SK-N-SH treated with all-trans-retinoic acid at 6 μM for 48 hours (cell line): Measurements from ENCODE around the gene GNAQ.

Experiments
- ATAC-seq: fragments of 200-7000 bp; cut with Tn5 transposase; 3 replicates; pipeline ENCODE4 v1.9.1; 2020; ENCODE audit warnings: mild to moderate bottlenecking, moderate library complexity
- ARNTL ChIP-seq: fragments of 450-650 bp; formaldehyde crosslinking; IDR thresholded peaks from 2 replicates; pipeline ENCODE4 v1.5.0; 2020; ENCODE audit warnings: low read depth, mild to moderate bottlenecking, moderate library complexity, borderline replicate concordance
- BACH2 ChIP-seq: fragments of 250-450 bp; sonication (Bioruptor Pico); IDR thresholded peaks from 2 replicates; pipeline ENCODE4 v1.9.0; 2021; ENCODE audit warnings: mild to moderate bottlenecking, borderline replicate concordance
- CREB5 ChIP-seq: fragments of 250-450 bp; sonication (Bioruptor Pico); IDR thresholded peaks from 2 replicates; pipeline ENCODE4 v1.5.1; 2020; ENCODE audit warnings: low read depth, mild to moderate bottlenecking, moderate library complexity
- CSDC2 ChIP-seq: fragments of 250-450 bp; sonication (Bioruptor Pico); IDR thresholded peaks from 2 replicates; pipeline ENCODE4 v1.5.0; 2020; ENCODE audit warnings: mild to moderate bottlenecking, moderate library complexity
- CSRNP3 ChIP-seq: fragments of 250-450 bp; sonication (Bioruptor Pico); IDR thresholded peaks from 2 replicates; pipeline ENCODE4 v1.5.1; 2021; ENCODE audit warnings: mild to moderate bottlenecking, moderate library complexity
- ISL1 ChIP-seq: fragments of 250-450 bp; sonication (Bioruptor Pico); IDR thresholded peaks from 2 replicates; pipeline ENCODE4 v2.1.2; 2022; ENCODE audit warnings: mild to moderate bottlenecking, moderate library complexity
- OSR1 ChIP-seq: fragments of 250-450 bp; sonication (Bioruptor Pico); IDR thresholded peaks from 2 replicates; pipeline ENCODE4 v1.8.0; 2022; ENCODE audit warnings: moderate library complexity, mild to moderate bottlenecking, inconsistent platforms
- PPARA ChIP-seq: fragments of 250-450 bp; sonication (Bioruptor Pico); IDR thresholded peaks from 2 replicates; pipeline ENCODE4 v1.5.0; 2020; ENCODE audit warnings: mild to moderate bottlenecking, borderline replicate concordance
- SNAI2 ChIP-seq: fragments of 250-450 bp; sonication (Bioruptor Pico); IDR thresholded peaks from 2 replicates; pipeline ENCODE4 v1.5.0; 2020; ENCODE audit warnings: mild to moderate bottlenecking, moderate library complexity
- TCF4 ChIP-seq: fragments of 250-450 bp; sonication (Bioruptor Pico); IDR thresholded peaks from 2 replicates; pipeline ENCODE4 v1.8.0; 2021; ENCODE audit warnings: mild to moderate bottlenecking, moderate library complexity, borderline replicate concordance
- TOX ChIP-seq: fragments of 250-450 bp; sonication (Bioruptor Pico); IDR thresholded peaks from 2 replicates; pipeline ENCODE4 v1.8.0; 2021; ENCODE audit warnings: mild to moderate bottlenecking, moderate library complexity, borderline replicate concordance
- TSHZ2 ChIP-seq: fragments of 250-450 bp; sonication (Bioruptor Pico); IDR thresholded peaks from 2 replicates; pipeline ENCODE4 v1.5.0; 2020; ENCODE audit warnings: mild to moderate bottlenecking, moderate library complexity
- ZC3H10 ChIP-seq: fragments of 250-450 bp; sonication (Bioruptor Pico); IDR thresholded peaks from 2 replicates; pipeline ENCODE4 v1.5.1; 2021; ENCODE audit warnings: mild to moderate bottlenecking, moderate library complexity
- ZFP3 ChIP-seq: fragments of 250-450 bp; sonication (Bioruptor Pico); IDR thresholded peaks from 2 replicates; pipeline ENCODE4 v1.5.0; 2020; ENCODE audit warnings: mild to moderate bottlenecking, moderate library complexity
- ZFP30 ChIP-seq: fragments of 450-650 bp; formaldehyde crosslinking; IDR thresholded peaks from 2 replicates; pipeline ENCODE4 v1.5.0; 2022; ENCODE audit warnings: mild to moderate bottlenecking, moderate library complexity
- ZNF565 ChIP-seq: fragments of 450-650 bp; formaldehyde crosslinking; conservative IDR thresholded peaks from 2 replicates; pipeline ENCODE4 v1.5.0; 2020; ENCODE audit warnings: low read depth, mild to moderate bottlenecking, moderate library complexity
- ZNF70 ChIP-seq: fragments of 450-650 bp; formaldehyde crosslinking; IDR thresholded peaks from 2 replicates; pipeline ENCODE4 v1.5.0; 2020; ENCODE audit warnings: mild to moderate bottlenecking, moderate library complexity
- ZNF8 ChIP-seq: fragments of 450-650 bp; formaldehyde crosslinking; IDR thresholded peaks from 2 replicates; pipeline ENCODE4 v1.5.0; 2020; ENCODE audit warnings: mild to moderate bottlenecking, moderate library complexity
- TF ChIP-seq, protein P1 (sequence below): fragments of 250-450 bp; sonication (Bioruptor Pico); IDR thresholded peaks from 2 replicates; pipeline ENCODE4 v1.8.0; 2020; ENCODE audit warnings: mild to moderate bottlenecking, moderate library complexity, borderline replicate concordance
- TF ChIP-seq, protein P2 (sequence below): fragments of 250-450 bp; sonication (Bioruptor Pico); IDR thresholded peaks from 2 replicates; pipeline ENCODE4 v1.8.0; 2021; ENCODE audit warnings: low read depth, mild to moderate bottlenecking, moderate library complexity, borderline replicate concordance

Gene GNAQ

GRCh38 chr9:77912895-77913693, 118.5 kb downstream of the GNAQ start:
- TF ChIP-seq ZNF8 (CRISPR knock-in tag) (no peak), ZC3H10 (CRISPR knock-in tag) (no peak), ISL1 (CRISPR knock-in tag) (no peak), ARNTL (CRISPR knock-in tag) (no peak), CSDC2 (no peak), SNAI2 (CRISPR knock-in tag) (no peak), BACH2 (CRISPR knock-in tag) (no peak), ZNF565 (CRISPR knock-in tag) (no peak), ZNF70 (CRISPR knock-in tag) (no peak), OSR1 (CRISPR knock-in tag) (no peak), ZFP3 (CRISPR knock-in tag) (no peak), PPARA (CRISPR knock-in tag) (no peak), CSRNP3 (CRISPR knock-in tag) (no peak), TCF4 (CRISPR knock-in tag) (no peak)
- TF ChIP-seq, protein P1, sequence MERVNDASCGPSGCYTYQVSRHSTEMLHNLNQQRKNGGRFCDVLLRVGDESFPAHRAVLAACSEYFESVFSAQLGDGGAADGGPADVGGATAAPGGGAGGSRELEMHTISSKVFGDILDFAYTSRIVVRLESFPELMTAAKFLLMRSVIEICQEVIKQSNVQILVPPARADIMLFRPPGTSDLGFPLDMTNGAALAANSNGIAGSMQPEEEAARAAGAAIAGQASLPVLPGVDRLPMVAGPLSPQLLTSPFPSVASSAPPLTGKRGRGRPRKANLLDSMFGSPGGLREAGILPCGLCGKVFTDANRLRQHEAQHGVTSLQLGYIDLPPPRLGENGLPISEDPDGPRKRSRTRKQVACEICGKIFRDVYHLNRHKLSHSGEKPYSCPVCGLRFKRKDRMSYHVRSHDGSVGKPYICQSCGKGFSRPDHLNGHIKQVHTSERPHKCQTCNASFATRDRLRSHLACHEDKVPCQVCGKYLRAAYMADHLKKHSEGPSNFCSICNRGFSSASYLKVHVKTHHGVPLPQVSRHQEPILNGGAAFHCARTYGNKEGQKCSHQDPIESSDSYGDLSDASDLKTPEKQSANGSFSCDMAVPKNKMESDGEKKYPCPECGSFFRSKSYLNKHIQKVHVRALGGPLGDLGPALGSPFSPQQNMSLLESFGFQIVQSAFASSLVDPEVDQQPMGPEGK (CRISPR knock-in tag): no peak
- TF ChIP-seq, protein P2, sequence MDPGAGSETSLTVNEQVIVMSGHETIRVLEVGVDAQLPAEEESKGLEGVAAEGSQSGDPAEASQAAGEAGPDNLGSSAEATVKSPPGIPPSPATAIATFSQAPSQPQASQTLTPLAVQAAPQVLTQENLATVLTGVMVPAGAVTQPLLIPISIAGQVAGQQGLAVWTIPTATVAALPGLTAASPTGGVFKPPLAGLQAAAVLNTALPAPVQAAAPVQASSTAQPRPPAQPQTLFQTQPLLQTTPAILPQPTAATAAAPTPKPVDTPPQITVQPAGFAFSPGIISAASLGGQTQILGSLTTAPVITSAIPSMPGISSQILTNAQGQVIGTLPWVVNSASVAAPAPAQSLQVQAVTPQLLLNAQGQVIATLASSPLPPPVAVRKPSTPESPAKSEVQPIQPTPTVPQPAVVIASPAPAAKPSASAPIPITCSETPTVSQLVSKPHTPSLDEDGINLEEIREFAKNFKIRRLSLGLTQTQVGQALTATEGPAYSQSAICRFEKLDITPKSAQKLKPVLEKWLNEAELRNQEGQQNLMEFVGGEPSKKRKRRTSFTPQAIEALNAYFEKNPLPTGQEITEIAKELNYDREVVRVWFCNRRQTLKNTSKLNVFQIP (CRISPR knock-in tag): no peak
- TF ChIP-seq, all 23 proteins: peak for 0
- no peak for ATAC-seq

DNA sequence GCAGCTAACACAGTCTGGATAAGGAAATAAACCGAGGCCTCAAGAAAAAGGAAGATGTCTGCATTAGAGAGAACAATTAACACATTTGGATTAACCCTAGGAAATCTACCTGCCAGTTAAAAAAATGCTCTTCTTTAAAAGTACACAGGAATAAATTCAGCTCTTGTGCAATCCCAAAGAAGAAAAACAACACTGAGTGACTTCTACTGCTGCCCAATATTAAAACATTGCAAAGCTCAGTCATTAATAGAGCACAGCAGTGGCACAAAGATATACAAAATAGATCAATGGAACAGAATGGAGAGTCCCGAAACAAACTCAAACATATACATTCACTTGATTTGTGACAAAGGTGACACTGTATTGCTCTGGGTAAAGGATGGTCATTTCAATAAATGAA, 119.7 kb downstream of the GNAQ start:
- TF ChIP-seq BACH2 (CRISPR knock-in tag) (no peak), CSDC2 (no peak), TCF4 (CRISPR knock-in tag) (no peak), PPARA (CRISPR knock-in tag) (no peak), SNAI2 (CRISPR knock-in tag) (no peak), ZFP3 (CRISPR knock-in tag) (no peak), ZNF565 (CRISPR knock-in tag) (no peak), ZC3H10 (CRISPR knock-in tag) (no peak), TOX (no peak), CREB5 (no peak), OSR1 (CRISPR knock-in tag) (no peak), TSHZ2 (CRISPR knock-in tag) (no peak), ZFP30 (CRISPR knock-in tag) (no peak), ZNF70 (CRISPR knock-in tag) (no peak)
- TF ChIP-seq, protein P1 (CRISPR knock-in tag): no peak
- ATAC-seq: no peak
